Activated CD4-positive, alpha-beta T cell treated with anti-CD3 and anti-CD28 coated beads, Interleukin-2, amount 50 U/mL, for 4 hours (primary cell): ENCODE results near the gene ABHD8.

Experiments
- DNase-seq, 2 experiments: peaks; one replicate each; pipeline ENCODE4 v3.0.0-alpha.2; 2020

Gene ABHD8

GRCh38 chr19:17262557-17262956, 40.7 kb downstream of the ABHD8 start:
- DNase-seq, result no peak

GRCh38 chr19:17260842-17261325, 42.3 kb downstream of the ABHD8 start:
- peak; percentile 88 for DNase-seq

GRCh38 chr19:17259934-17260333, 43.3 kb downstream of the ABHD8 start:
- DNase-seq, result no peak

- no peak for DNase-seq
These were observed 44.0 kb downstream of the ABHD8 start for GRCh38 chr19:17259118-17259780.

- DNase-seq, result no peak
These were observed 47.1 kb downstream of the ABHD8 start for GRCh38 chr19:17256130-17256529.

GRCh38 chr19:17255150-17255621, 48.0 kb downstream of the ABHD8 start:
- no peak for DNase-seq

- no peak for DNase-seq
These were observed 48.6 kb downstream of the ABHD8 start for GRCh38 chr19:17254636-17255035.

GRCh38 chr19:17249887-17250548, 53.2 kb downstream of the ABHD8 start:
- no peak for DNase-seq

- no peak for DNase-seq
These were observed 55.0 kb downstream of the ABHD8 start for GRCh38 chr19:17248011-17248776.

- DNase-seq, result no peak
These were observed 56.4 kb downstream of the ABHD8 start for GRCh38 chr19:17246681-17247425.

GRCh38 chr19:17245535-17245984, 57.7 kb downstream of the ABHD8 start, which contains the start of gene NR2F6:
Gene NR2F6, minus strand, starts transcription at chr19:17245919. Its CDS starts 699 bp downstream, at chr19:17245220.
- no peak for DNase-seq

GRCh38 chr19:17244618-17245534, 58.3 kb downstream of the ABHD8 start:
- no peak for DNase-seq

- DNase-seq, result no peak
These were observed 59.2 kb downstream of the ABHD8 start for GRCh38 chr19:17243830-17244617.

GRCh38 chr19:17243211-17243829, 59.9 kb downstream of the ABHD8 start:
- no peak for DNase-seq

GRCh38 chr19:17242431-17243208, 60.6 kb downstream of the ABHD8 start:
- DNase-seq, result no peak
